Tongue (tissue), 2 donors: ENCODE data around the gene GPR89A. TPM values are rescaled to one million over a fixed set of nuclear protein-coding genes. Genes with fewer than 3 reads are reported as not detected.
"Not testable (repeated sequence)": the region's sequence is repeated elsewhere in the genome, so short reads cannot be mapped to it uniquely, and the experiment has no call there.

Experiments
- DNase-seq: peaks from one replicate; pipeline ENCODE4 v3.0.0-alpha.2; 2015
- total RNA-seq: library from RNA; depleted of rRNA; stranded (reverse); fragments of >200 nt; gene quantifications from one replicate; pipeline ENCODE4 v1.2.3, GENCODE V29; 2014

GPR89A gene
- total RNA-seq, 1 donor from 2014 or later = 38.6 TPM

- not testable (repeated sequence) for DNase-seq
These were observed 78.3 kb downstream of the GPR89A start for GRCh38 chr1:145686078-145686477.

GRCh38 chr1:145688328-145688727 lies 80.5 kb downstream of the GPR89A start:
- no peak for DNase-seq

GRCh38 chr1:145688924-145689323 lies 81.1 kb downstream of the GPR89A start:
- DNase-seq = no peak

- no peak for DNase-seq
These were observed 82.1 kb downstream of the GPR89A start for GRCh38 chr1:145689922-145690321.

- DNase-seq = peak; percentile 35
These were observed 83.1 kb downstream of the GPR89A start for GRCh38 chr1:145690587-145691558.

- no peak for DNase-seq
These were observed 85.1 kb downstream of the GPR89A start for GRCh38 chr1:145692785-145693443.

- DNase-seq = peak; percentile 73
These were observed 88.2 kb downstream of the GPR89A start for GRCh38 chr1:145695821-145696629.

- no peak for DNase-seq
These were observed 88.8 kb downstream of the GPR89A start for GRCh38 chr1:145696630-145696960.

GRCh38 chr1:145701306-145701862 lies 93.6 kb downstream of the GPR89A start:
- DNase-seq = no peak

- no peak for DNase-seq
These were observed 94.3 kb downstream of the GPR89A start for GRCh38 chr1:145702052-145702451.

GRCh38 chr1:145702826-145703225 lies 95.0 kb downstream of the GPR89A start:
- DNase-seq = no peak

- DNase-seq = no peak
These were observed 97.8 kb downstream of the GPR89A start for GRCh38 chr1:145705622-145706021.

- no peak for DNase-seq
These were observed 98.4 kb downstream of the GPR89A start for GRCh38 chr1:145706086-145706664.

- DNase-seq = no peak
These were observed 99.5 kb downstream of the GPR89A start, which contains the start of gene PDZK1 for GRCh38 chr1:145707183-145707867. TSS of gene PDZK1 (minus strand) at chr1:145707368. CDS start at chr1:145688021, 19,347 bp downstream.

GRCh38 chr1:145708063-145708462 lies 100.3 kb downstream of the GPR89A start:
- no peak for DNase-seq

GRCh38 chr1:145710291-145711027 lies 102.7 kb downstream of the GPR89A start:
- no peak for DNase-seq

- no peak for DNase-seq
These were observed 103.4 kb downstream of the GPR89A start for GRCh38 chr1:145711213-145711651.

GRCh38 chr1:145714524-145715111 lies 106.8 kb downstream of the GPR89A start:
- DNase-seq = peak; percentile 14

GRCh38 chr1:145716641-145717345 lies 109.0 kb downstream of the GPR89A start:
- DNase-seq = no peak
